ENCODE measurements around the gene APCDD1L. TPM values are rescaled to one million over a fixed set of nuclear protein-coding genes. Genes with fewer than 3 reads are reported as not detected.

Gene APCDD1L
- total RNA-seq, 4 donors from 2014 or later: 0.38 to 0.44 (median 0.41) TPM; not detected in 1

GRCh38 chr20:58492074-58492718 is 23.0 kb downstream of the APCDD1L start:
- no peak for DNase-seq
- H3K4me1 ChIP-seq: no peaks in the 10 kb centered on the region
- intact Hi-C loops (cut with DNase I): no loop called here
- H3K4me3 ChIP-seq: no peak overlapping the region
- H3K27ac ChIP-seq: no peak overlapping the region
- H3K9me3 ChIP-seq: peaks cover 0 to under 1% (median 0%) of the 10 kb centered on the region in 3 donors
- no peaks in the 10 kb centered on the region for H3K27me3 ChIP-seq
- H3K36me3 ChIP-seq: no peaks in the 10 kb centered on the region
- 76% methylated on average over 7 of the region's 7 CpGs for WGBS, 2 donors
- TF ChIP-seq CTCF (IDR thresholded peaks at IDR 0.05): no peak

GRCh38 chr20:58486207-58486606 is 29.0 kb downstream of the APCDD1L start:
- H3K27me3 ChIP-seq: peaks cover 0 to 6% (median 0%) of the 10 kb centered on the region in 4 donors
- TF ChIP-seq POLR2A (IDR thresholded peaks at IDR 0.05): no peak
- DNase-seq: no peak
- H3K4me1 ChIP-seq: peaks cover 0 to 6% (median 0%) of the 10 kb centered on the region in 3 donors
- peaks cover 0 to 19% (median 13%) of the 10 kb centered on the region in 3 donors for H3K9me3 ChIP-seq
- intact Hi-C loops (cut with DNase I): no loop called here
- no peak overlapping the region for H3K27ac ChIP-seq
- 16 to 22% methylated on average over 1 of the region's 1 CpG for WGBS, 2 donors
- no peak overlapping the region for H3K4me3 ChIP-seq
- no peaks in the 10 kb centered on the region for H3K36me3 ChIP-seq

DNA sequence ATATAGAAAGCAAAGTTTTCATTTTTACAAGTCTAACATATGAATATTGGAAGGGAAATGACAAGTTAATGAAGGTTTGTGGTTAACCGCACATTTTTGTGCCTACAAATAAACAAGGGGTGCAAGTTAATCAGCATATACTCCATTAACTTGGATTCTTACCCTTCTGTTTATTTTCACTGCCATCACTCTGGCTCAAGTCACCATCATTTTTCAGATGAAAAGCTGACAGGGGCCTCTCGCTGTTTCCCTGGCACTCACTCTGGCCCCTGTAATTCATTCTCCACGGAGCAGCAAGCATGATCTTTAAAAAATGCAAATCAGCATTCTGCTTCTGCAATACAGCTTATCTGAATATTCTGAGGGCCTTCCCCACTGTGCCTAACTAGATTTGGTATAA is 29.8 kb downstream of the APCDD1L start:
- Histone ChIP-seq H3K27me3 (peaks cover 0 to 7% (median 0%) of the 10 kb centered on the region in 4 donors), H3K4me3 (no peak overlapping the region), H3K27ac (no peak overlapping the region), H3K4me1 (peaks cover 0 to 10% (median 0%) of the 10 kb centered on the region in 3 donors), H3K9me3 (peaks cover 0 to 19% (median 13%) of the 10 kb centered on the region in 3 donors), H3K36me3 (no peaks in the 10 kb centered on the region)
- TF ChIP-seq CTCF (IDR thresholded peaks at IDR 0.05) (no peak), POLR2A (IDR thresholded peaks at IDR 0.05) (no peak)
- DNase-seq: no peak
- intact Hi-C loops (cut with DNase I): no loop called here
- WGBS, 2 donors: 70 to 76% methylated on average over 3 of the region's 3 CpGs

DNA sequence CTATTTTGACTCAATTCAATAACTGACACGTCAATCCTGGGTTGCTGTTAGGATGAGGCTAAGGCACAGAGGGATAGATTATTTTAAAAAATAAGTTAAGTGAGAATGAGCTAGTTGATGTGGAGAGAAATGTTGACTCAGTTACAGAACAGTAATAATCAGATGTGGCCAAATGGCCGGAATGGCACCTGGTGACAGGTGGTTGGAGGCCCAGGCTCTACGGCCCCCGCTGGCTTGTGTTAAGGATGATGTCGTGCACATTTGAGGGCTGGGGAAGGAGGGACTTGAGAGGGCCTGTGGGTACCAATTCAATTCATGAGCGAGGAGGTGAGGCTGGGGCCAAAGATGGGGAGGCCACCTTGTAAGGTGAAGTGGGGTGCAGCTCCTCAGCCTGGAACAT is 31.7 kb downstream of the APCDD1L start:
- no peak for TF ChIP-seq CTCF (IDR thresholded peaks at IDR 0.05)
- H3K27me3 ChIP-seq: peaks cover 0 to 7% (median 0%) of the 10 kb centered on the region in 4 donors
- intact Hi-C loops (cut with DNase I): no loop called here
- H3K36me3 ChIP-seq: no peaks in the 10 kb centered on the region
- H3K4me3 ChIP-seq: no peak overlapping the region
- peaks cover 0 to 10% (median 0%) of the 10 kb centered on the region in 3 donors for H3K4me1 ChIP-seq
- H3K9me3 ChIP-seq: peaks cover 0 to 22% (median 13%) of the 10 kb centered on the region in 3 donors
- no peak for DNase-seq
- H3K27ac ChIP-seq: no peak overlapping the region
- WGBS, 2 donors: 81 to 90% methylated on average over 6 of the region's 6 CpGs

DNA sequence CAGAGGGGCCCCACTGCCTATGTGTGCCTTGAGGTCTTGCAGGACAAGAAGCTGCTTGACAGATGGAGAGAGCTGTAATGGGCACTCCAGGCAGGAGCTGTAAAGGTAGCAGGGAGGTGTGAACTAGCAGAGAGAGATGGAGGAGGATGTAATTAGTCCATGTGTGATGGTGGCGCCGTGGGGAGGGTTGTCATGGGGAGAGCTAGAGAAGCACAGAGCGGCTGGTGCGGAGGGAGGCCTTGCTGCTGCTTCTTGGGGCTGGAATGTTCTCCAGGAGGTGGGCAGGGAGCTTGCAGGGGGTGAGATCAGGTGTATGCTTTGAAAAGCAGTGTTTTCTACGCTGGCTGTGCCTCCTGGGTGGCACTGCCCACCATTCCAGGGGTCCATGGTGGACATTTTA is 32.1 kb downstream of the APCDD1L start:
- intact Hi-C loops (cut with DNase I): no loop called here
- 80 to 82% methylated on average over 5 of the region's 5 CpGs for WGBS, 2 donors
- Histone ChIP-seq H3K4me1 (peaks cover 0 to 10% (median 0%) of the 10 kb centered on the region in 3 donors), H3K9me3 (peaks cover 0 to 26% (median 14%) of the 10 kb centered on the region in 3 donors), H3K27ac (no peak overlapping the region), H3K27me3 (peaks cover 0 to 7% (median 0%) of the 10 kb centered on the region in 4 donors), H3K4me3 (no peak overlapping the region), H3K36me3 (no peaks in the 10 kb centered on the region)
- no peak for DNase-seq
- TF ChIP-seq POLR2A (IDR thresholded peaks at IDR 0.05) (no peak), CTCF (IDR thresholded peaks at IDR 0.05) (no peak)

All from esophagus squamous epithelium (tissue), 5 donors.